HG03108 (cell line): ENCODE data around the gene VIPAS39.
"Not testable (repeated sequence)": the region's sequence is repeated elsewhere in the genome, so short reads cannot be mapped to it uniquely, and the experiment has no call there.

Experiments used
- ATAC-seq: cut with Tn5 transposase; IDR thresholded peaks from one replicate; pipeline ENCODE4 v1.9.1; 2021; ENCODE audit warnings: moderate library complexity; ENCODE audit not compliant: unreplicated experiment

VIPAS39 gene

GRCh38 chr14:77470224-77470870, 12.9 kb upstream of the VIPAS39 start:
- no peak for ATAC-seq

DNA sequence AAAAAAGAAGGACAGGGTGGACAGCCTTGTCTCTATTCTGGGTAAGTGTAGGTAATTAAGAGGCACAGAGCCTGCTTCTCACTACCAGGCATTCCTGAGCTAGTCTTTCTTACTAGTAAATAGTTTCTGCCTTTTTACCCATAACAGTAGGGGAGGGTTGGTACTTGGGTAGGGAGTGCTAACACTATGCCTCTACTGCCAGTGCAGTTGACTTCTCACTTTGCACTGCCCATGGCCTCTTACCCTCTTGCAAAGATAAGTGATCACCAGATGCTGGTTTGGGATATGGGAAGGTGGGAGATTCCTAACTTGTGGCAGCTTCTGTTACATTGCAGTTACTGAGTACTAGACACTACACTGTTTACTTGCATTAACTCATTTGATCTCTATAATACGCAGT, 12.1 kb upstream of the VIPAS39 start:
- no peak for ATAC-seq

- no peak for ATAC-seq
These were observed 11.7 kb upstream of the VIPAS39 start for GRCh38 chr14:77469067-77469505.

DNA sequence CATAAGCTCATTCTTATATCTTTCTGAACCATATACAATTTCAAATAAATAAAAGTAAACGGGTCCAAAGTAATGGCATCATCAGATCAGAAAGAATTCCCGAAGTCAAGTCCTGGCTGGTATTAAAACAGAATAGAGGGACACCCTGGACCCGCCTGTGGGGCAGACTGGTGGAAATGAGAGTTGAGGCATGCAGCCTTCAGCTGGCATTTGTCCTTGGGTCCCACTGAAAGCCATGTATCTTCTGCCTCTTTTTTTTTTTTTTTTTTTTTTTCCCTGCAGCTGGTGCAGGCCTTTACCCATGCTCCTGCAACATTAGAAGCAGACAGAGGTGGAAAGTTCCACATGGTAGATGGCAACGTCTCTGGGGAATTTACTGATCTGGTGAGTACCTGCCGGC, 10.4 kb upstream of the VIPAS39 start:
- ATAC-seq = no peak

DNA sequence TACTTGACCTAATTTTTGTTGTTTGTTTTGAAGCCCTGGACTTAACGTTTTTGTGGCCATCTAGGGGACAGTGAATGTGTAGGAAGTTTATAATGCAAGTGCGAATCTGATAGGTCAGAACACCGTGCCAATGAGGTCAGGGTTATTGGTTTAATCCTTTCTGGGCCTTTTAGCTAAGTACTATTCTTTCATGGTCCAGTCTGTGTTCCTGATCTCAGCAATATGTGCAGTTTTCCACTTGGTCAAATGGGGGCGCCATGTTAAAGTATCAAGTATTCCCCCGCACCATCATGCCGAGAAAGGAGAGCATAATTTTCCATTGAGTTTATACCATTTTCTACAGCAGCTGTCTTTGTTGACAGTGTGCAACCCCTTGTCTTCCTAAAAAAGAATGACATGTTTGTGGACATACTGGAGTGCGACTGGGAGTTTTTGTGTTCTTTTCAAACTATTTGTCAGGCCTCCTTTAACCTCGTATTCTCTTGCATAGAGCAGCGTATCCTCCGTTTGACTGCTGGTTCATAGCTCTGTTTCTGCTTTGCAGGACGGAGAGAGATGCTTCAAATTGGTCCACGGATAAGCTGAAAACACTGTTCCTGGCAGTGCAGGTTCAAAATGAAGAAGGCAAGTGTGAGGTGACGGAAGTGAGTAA, 1.8 kb upstream of the VIPAS39 start:
- no peak for ATAC-seq

DNA sequence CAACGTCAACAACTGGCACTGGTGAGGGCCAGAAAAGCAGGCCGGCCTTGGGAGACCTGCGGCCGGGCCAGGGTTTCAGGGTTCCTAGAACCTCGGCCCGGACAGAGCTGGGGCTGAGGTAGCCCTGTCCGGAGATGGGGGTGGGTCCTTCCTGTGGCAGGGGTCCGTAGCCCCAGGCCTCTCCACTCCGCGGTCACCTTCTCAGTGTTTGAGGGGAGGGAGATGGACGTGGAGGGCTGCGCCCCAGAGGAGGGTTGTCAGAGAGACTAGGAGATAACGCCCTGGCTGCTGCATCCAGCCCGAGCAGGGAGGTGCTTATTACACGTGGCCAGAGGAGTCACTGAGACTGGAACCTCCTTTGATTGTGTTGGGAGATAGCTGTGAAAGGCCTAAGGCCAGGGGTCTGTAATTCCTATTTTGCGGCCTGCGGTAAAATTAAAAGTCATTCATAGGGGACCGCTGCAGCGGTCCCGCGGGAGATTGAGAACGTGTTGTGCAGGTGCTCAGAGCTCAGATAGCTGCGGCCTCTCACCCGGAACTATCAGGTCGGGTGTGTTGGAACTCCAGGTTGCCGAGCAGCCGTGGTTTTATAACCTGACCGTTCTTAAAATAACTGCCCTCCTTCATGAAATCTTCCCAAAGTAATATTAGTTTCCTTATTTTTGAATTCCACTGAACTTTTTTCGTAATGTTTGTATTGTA, 999 bp upstream of the VIPAS39 start:
- peak; percentile 7 for ATAC-seq

DNA sequence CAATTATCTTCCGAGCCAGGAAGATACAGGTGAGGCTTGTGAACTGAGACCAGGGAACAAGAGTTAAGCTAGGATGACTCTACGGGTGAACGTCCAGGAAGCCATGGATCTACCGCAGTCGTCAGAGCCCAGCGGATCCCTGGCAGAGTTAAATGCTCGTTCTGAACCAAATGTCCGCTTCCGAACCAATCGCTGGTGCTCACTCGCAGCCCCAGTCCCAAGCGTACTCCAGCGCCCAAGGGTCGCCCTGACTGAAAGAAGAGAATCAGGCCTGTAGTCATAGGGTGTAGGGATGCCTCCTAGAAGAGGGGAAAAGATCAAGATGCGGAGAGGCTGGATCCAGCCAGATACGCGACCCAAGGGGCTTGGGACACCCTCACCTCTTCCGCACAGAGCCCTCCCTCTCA, 283 bp downstream of the VIPAS39 start:
- ATAC-seq = peak; percentile 8

GRCh38 chr14:77455966-77456640, 1.3 kb downstream of the VIPAS39 start:
- no peak for ATAC-seq

GRCh38 chr14:77442196-77442595, 15.2 kb downstream of the VIPAS39 start:
- ATAC-seq = no peak

GRCh38 chr14:77439861-77440260, 17.5 kb downstream of the VIPAS39 start:
- ATAC-seq = no peak

DNA sequence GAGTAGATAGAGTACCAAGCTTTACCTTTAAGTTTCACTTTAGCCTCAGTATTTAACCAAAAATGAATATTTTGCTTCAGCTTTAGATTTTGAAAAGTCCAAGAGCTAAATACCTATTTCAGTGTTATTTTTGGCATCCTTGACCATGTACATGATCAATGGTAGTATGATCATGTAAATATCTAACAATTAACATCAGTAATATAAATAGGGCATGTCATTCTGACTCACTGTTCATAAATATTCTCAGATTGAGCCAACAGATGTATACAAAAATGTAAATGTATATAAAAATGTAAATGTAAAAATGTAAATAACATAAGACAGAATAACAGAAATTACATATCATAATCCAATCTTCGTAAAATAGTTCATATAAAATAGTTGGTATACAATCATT, 18.8 kb downstream of the VIPAS39 start:
- no peak for ATAC-seq

GRCh38 chr14:77436042-77436441, 21.4 kb downstream of the VIPAS39 start:
- ATAC-seq = no peak

- no peak for ATAC-seq
These were observed 31.0 kb downstream of the VIPAS39 start for GRCh38 chr14:77426396-77426795.

DNA sequence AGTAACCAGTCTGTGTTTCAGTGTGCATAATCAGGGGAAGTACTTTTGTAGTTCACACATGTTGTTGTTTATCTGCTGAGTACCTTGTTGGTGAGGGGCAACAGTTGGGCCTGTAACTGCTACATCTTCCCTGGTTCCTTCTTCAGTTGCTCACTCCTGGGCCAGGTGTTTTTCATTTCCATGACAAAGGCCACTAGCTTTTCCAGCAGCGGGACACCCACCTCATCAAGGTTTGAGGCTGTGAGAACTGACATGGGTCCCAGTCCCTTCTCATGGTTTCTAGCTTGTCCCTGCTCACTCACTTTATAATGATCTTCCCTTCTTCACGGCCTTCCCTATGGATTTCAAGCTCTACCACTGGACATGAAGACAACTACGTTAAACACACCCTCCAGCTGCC, 32.5 kb downstream of the VIPAS39 start:
- no peak for ATAC-seq

DNA sequence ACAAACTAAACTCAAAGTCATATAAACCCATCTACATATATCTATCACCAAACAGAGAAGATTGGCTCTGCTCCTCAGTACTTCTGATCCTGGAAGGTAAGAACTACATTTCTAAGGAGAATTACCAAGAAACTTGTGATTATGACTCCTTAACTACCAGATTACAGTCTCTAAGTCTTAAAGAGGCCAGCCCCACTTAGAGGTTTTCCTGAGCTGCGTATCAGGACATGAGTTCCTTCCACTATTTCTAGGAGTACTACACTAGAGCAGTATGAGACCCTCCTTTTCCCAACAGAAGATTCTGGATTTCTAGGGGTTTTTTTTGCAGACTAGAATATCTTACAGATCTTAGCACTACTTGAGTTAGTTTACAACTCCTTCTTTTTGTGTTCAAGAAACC, 34.0 kb downstream of the VIPAS39 start, which contains the start of gene NOXRED1:
NOXRED1 (minus strand) TSS at position 101 of the 400 bp plus-strand sequence. CDS start 634 bp downstream, outside the sequence.
- ATAC-seq = no peak

- ATAC-seq = no peak
These were observed 36.2 kb downstream of the VIPAS39 start for GRCh38 chr14:77421201-77421600.

- ATAC-seq = no peak
These were observed 40.6 kb downstream of the VIPAS39 start for GRCh38 chr14:77416836-77417235.

- ATAC-seq = not testable (repeated sequence)
These were observed 41.3 kb downstream of the VIPAS39 start for GRCh38 chr14:77416098-77416497.

GRCh38 chr14:77415403-77416030, 41.9 kb downstream of the VIPAS39 start:
- not testable (repeated sequence) for ATAC-seq

DNA sequence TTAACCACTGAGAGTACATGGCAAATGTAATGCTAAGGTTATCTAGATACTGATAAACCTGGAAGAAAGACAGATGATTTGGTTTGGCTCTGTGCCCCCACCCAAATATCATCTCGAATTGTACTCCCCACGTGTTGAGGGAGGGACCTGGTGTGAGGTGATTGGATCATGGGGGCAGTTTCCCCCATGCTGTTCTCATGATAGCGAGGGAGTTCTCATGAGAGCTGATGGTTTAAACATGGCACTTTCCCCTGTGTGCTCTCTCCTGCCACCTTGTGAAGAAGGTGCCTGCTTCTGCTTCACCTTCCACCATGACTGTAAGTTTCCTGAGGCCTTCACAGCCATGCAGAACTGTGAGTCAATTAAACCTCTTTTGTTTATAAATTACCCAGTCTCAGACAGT, 48.3 kb downstream of the VIPAS39 start:
- ATAC-seq = no peak

GRCh38 chr14:77407158-77407557, 50.2 kb downstream of the VIPAS39 start:
- ATAC-seq = no peak
